ENCODE results near the gene BACE1-AS.

GRCh38 chr11:117271208-117271607 lies 19.9 kb upstream of the BACE1-AS start:
- no peak for TF ChIP-seq CTCF (conservative IDR thresholded peaks at IDR 0.05 in 1 of 2, IDR thresholded peaks at IDR 0.05 in 1 of 2; ENCODE audit: low read depth in 1 of 2, low read length in 2 of 2)
- no peak for TF ChIP-seq EZH2 (IDR thresholded peaks at IDR 0.05; ENCODE audit: low read length, missing control alignments)
